Activated T-helper 17 cell treated with anti-CD3 and anti-CD28 coated beads, Interleukin-2, amount 50 U/mL, for 72 hours (primary cell): ENCODE results near the gene DUS2. TPM values are rescaled to one million over a fixed set of nuclear protein-coding genes. Genes with fewer than 3 reads are reported as not detected.
"Not testable (repeated sequence)": the region's sequence is repeated elsewhere in the genome, so short reads cannot be mapped to it uniquely, and the experiment has no call there.

ENCODE experiments used
- ATAC-seq: fragments of 150-1000 bp; cut with Tn5 transposase; replicated peaks from 2 replicates; pipeline ENCODE4 v1.10.0; 2021; ENCODE audit warnings: mild to moderate bottlenecking, moderate library complexity
- H3K27ac Mint-ChIP-seq: one replicate; pipeline ENCODE4 v1.8.0; 2022; ENCODE audit warnings: mixed read lengths
- H3K27me3 Mint-ChIP-seq: one replicate; pipeline ENCODE4 v1.8.0; 2022; ENCODE audit warnings: mixed read lengths
- H3K36me3 Mint-ChIP-seq: one replicate; pipeline ENCODE4 v1.8.0; 2022; ENCODE audit warnings: low read depth, mild to moderate bottlenecking, mixed read lengths
- H3K4me1 Mint-ChIP-seq: one replicate; pipeline ENCODE4 v1.8.0; 2022; ENCODE audit warnings: mixed read lengths
- H3K4me3 Mint-ChIP-seq: one replicate; pipeline ENCODE4 v1.8.0; 2022; ENCODE audit warnings: mild to moderate bottlenecking, mixed read lengths
- H3K9me3 Mint-ChIP-seq: one replicate; pipeline ENCODE4 v1.8.0; 2022; ENCODE audit warnings: mixed read lengths
- total RNA-seq, 2 donors: library from RNA; stranded (reverse); gene quantifications; one replicate each; pipeline ENCODE4 v1.2.3, GENCODE V29; 2022

The DUS2 gene
- total RNA-seq, 2 donors from 2014 or later: 24.6 to 35.0 TPM

- no peaks in the 10 kb centered on the region for H3K27me3 Mint-ChIP-seq
- peaks cover 9% of the 10 kb centered on the region for H3K36me3 Mint-ChIP-seq
- H3K27ac Mint-ChIP-seq: peak overlapping the region; percentile 76
- peak; percentile 63 for ATAC-seq
- H3K4me1 Mint-ChIP-seq: peaks cover 46% of the 10 kb centered on the region
- H3K9me3 Mint-ChIP-seq: no peaks in the 10 kb centered on the region
- peak overlapping the region; percentile 89 for H3K4me3 Mint-ChIP-seq
These were observed 61.6 kb downstream of the DUS2 start for GRCh38 chr16:68084504-68085258.

- H3K27me3 Mint-ChIP-seq: no peaks in the 10 kb centered on the region
- no peaks in the 10 kb centered on the region for H3K9me3 Mint-ChIP-seq
- ATAC-seq: peak; percentile 71
- H3K36me3 Mint-ChIP-seq: peaks cover 9% of the 10 kb centered on the region
- H3K4me1 Mint-ChIP-seq: peaks cover 46% of the 10 kb centered on the region
- H3K4me3 Mint-ChIP-seq: peak within 1 kb of the TSS; percentile 89
- peak within 1 kb of the TSS; percentile 77 for H3K27ac Mint-ChIP-seq
These were observed 62.4 kb downstream of the DUS2 start, which contains the start of gene NFATC3 for GRCh38 chr16:68085259-68086071. NFATC3 (plus strand) TSS chr16:68085370; CDS start chr16:68085682, 312 bp downstream.

DNA sequence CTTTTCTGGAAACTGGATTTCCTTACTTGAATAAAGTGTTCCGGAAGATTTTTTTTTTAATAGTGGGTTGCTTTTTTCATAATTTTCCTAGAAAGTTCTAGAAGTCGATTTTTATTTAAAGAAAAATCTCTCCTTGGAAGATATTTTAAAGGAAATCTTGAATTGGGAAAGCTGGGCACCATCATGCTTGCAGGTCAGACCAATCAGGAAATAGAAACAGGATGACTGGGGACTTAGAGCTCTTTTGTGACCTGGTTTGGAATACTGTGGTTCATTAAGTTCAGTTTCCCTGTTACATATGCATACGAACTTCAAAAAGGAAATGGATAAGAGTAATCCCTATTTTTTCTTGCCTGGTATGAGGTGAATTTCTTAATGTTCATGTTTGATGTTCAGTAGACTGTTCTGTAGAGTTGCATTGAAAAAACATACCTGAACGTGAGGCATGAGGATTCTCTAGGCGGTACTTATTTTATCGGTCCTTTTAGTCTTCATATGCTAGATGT, 63.3 kb downstream of the DUS2 start:
- H3K36me3 Mint-ChIP-seq: peaks cover 9% of the 10 kb centered on the region
- no peaks in the 10 kb centered on the region for H3K9me3 Mint-ChIP-seq
- ATAC-seq: no peak
- H3K4me1 Mint-ChIP-seq: peaks cover 50% of the 10 kb centered on the region
- no peaks in the 10 kb centered on the region for H3K27me3 Mint-ChIP-seq
- peak overlapping the region; percentile 77 for H3K27ac Mint-ChIP-seq
- H3K4me3 Mint-ChIP-seq: peak overlapping the region; percentile 89

DNA sequence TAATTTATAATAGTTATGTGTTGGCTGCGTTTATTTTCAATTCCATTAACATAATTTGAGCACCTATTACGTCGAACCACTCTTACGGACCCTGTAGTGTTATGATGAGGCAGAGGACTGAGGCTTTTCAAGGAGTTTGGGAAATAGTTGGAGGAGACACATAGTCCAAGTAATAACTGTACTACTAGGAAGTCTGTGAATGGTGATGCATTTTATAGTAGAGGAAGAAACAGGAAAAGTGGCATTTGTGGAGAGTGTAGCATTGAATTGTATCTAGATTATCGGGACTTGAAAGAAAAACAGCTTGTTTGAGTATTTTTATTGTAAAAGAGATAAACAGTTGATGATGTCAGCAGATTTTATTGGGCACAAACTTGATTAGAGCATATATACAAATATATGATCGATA, 63.8 kb downstream of the DUS2 start:
- no peaks in the 10 kb centered on the region for H3K9me3 Mint-ChIP-seq
- peaks cover 9% of the 10 kb centered on the region for H3K36me3 Mint-ChIP-seq
- H3K4me1 Mint-ChIP-seq: peaks cover 50% of the 10 kb centered on the region
- no peaks in the 10 kb centered on the region for H3K27me3 Mint-ChIP-seq
- H3K4me3 Mint-ChIP-seq: peak overlapping the region; percentile 89
- H3K27ac Mint-ChIP-seq: peak overlapping the region; percentile 77
- no peak for ATAC-seq

- H3K9me3 Mint-ChIP-seq: no peaks in the 10 kb centered on the region
- H3K4me1 Mint-ChIP-seq: peaks cover 43% of the 10 kb centered on the region
- H3K4me3 Mint-ChIP-seq: peak overlapping the region; percentile 89
- H3K36me3 Mint-ChIP-seq: peaks cover 9% of the 10 kb centered on the region
- H3K27ac Mint-ChIP-seq: peak overlapping the region; percentile 88
- no peak for ATAC-seq
- H3K27me3 Mint-ChIP-seq: no peaks in the 10 kb centered on the region
These were observed 64.6 kb downstream of the DUS2 start for GRCh38 chr16:68087688-68088087.

- no peaks in the 10 kb centered on the region for H3K9me3 Mint-ChIP-seq
- H3K27ac Mint-ChIP-seq: peak overlapping the region; percentile 88
- H3K27me3 Mint-ChIP-seq: no peaks in the 10 kb centered on the region
- no peak for ATAC-seq
- H3K4me3 Mint-ChIP-seq: peak overlapping the region; percentile 89
- peaks cover 41% of the 10 kb centered on the region for H3K4me1 Mint-ChIP-seq
- H3K36me3 Mint-ChIP-seq: peaks cover 9% of the 10 kb centered on the region
These were observed 65.3 kb downstream of the DUS2 start for GRCh38 chr16:68088130-68088972.

- Mint-ChIP-seq H3K4me3 (peak overlapping the region; percentile 89), H3K9me3 (no peaks in the 10 kb centered on the region), H3K27ac (peak overlapping the region; percentile 82), H3K36me3 (peaks cover 9% of the 10 kb centered on the region), H3K27me3 (no peaks in the 10 kb centered on the region), H3K4me1 (peaks cover 39% of the 10 kb centered on the region)
- no peak for ATAC-seq
These were observed 66.0 kb downstream of the DUS2 start for GRCh38 chr16:68089067-68089466.

- Mint-ChIP-seq H3K27me3 (no peaks in the 10 kb centered on the region), H3K36me3 (peaks cover 9% of the 10 kb centered on the region), H3K4me1 (peaks cover 47% of the 10 kb centered on the region), H3K4me3 (peak overlapping the region; percentile 89), H3K9me3 (no peaks in the 10 kb centered on the region), H3K27ac (peak overlapping the region; percentile 66)
- ATAC-seq: no peak
These were observed 67.0 kb downstream of the DUS2 start for GRCh38 chr16:68090130-68090529.

GRCh38 chr16:68090533-68090932, 67.4 kb downstream of the DUS2 start:
- Mint-ChIP-seq H3K36me3 (peaks cover 9% of the 10 kb centered on the region), H3K4me1 (peaks cover 50% of the 10 kb centered on the region), H3K27ac (peak overlapping the region; percentile 66), H3K9me3 (no peaks in the 10 kb centered on the region), H3K27me3 (no peaks in the 10 kb centered on the region), H3K4me3 (peak overlapping the region; percentile 89)
- ATAC-seq: no peak

DNA sequence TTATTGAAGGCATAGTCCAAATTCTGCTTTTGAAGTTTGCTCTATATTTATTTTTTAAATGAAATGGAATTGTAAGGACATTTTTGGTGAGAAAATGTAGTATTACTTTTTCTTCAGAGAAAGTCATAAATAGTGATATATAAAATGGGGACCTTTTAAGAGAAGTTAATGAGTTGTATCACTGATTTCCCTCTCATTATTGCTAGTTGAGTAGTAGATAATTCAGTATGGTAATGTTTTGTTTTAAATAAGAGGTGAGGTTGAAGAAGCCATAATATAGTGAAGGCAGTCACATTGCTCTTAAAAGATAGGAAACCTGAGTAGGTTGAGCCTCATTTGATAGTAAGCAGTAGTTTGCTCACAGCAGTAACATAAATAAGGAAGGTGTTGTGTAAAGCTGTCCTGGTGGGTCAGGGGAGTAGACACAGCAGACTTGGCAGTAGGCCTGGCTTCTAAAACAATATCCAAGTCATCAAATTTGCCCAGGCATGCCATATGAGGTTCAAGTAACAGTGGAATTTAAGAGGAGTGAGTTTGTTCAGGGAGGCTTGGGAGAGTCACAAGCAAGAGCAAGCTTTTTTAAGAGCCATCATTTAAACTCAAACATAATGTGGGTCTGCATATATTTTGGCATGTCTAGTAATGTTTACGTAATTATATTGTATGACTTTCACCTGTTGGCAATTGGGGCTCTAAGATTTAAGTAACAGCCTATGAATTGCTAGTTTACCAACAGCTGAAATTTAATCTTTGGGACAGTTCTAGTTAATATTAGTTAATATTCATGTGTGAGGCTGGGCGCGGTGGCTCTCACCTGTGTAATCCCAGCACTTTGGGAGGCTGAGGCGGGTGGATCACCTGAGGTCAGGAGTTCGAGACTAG, 68.5 kb downstream of the DUS2 start:
- Mint-ChIP-seq H3K4me3 (peak overlapping the region; percentile 89), H3K36me3 (peaks cover 5% of the 10 kb centered on the region)

DNA sequence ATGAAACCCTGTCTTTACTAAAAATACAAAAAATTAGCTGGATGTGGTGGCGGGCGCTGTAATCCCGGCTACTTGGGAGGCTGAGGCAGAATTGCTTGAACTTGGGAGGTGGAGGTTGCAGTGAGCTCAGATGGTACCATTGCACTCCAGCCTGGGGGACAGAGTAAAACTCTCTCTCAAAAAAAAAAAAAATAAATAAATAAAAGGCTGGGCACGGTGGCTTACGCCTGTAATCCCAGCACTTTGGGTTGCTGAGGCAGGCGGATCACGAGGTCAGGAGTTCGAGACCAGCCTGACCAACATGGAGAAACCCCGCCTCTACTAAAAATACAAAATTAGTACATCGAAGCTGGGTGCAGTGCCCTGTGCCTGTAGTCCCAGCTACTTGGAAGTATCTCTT, 69.2 kb downstream of the DUS2 start:
- Mint-ChIP-seq H3K4me3 (peak overlapping the region; percentile 89), H3K4me1 (peaks cover 63% of the 10 kb centered on the region)
- not testable (repeated sequence) for H3K27ac Mint-ChIP-seq, H3K27me3 Mint-ChIP-seq, H3K36me3 Mint-ChIP-seq, ATAC-seq, H3K9me3 Mint-ChIP-seq

More for the DNA sequence above, 68.5 kb downstream of the DUS2 start:
- Mint-ChIP-seq H3K9me3 (no peaks in the 10 kb centered on the region), H3K27me3 (no peaks in the 10 kb centered on the region), H3K4me1 (peaks cover 56% of the 10 kb centered on the region), H3K27ac (peak overlapping the region; percentile 66)
- no peak for ATAC-seq

DNA sequence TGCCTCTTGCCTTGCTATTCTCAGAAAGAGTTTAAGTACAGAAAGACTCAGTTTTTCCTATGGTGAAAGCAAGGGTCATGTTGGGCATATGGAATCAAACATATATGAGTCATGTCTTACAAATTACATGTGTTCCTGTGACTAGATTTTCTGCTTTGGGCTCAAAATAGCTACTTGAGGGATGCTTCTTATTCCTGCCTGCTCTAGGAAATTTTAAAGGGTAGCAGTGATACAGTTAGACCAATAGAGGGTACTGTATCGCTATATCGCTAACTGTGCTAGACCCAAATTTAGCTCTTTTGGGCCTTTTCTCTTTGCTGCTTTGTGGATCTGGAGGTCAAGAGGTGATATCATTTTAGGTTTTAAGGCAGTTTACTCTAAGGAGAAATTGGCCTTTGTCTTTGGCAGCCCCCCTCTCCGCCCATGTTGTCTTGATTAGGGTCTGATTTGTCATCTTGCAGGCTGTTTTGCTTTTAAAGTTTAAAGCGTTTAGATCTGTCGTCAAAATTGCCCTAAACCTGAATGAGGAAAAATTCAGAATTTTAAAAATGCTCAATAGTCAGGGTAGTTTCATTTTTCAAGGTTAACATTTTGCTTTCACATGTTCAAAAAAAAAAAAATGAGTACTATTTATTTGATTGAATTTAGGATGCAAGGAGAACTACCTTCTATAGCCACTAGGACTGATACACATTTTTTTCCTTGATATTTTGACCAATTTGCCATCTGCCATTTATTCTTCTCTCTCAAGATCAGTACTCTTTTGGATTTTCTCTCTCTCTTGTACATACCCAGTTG, 70.9 kb downstream of the DUS2 start:
- Mint-ChIP-seq H3K27ac (peak overlapping the region; percentile 44), H3K4me3 (peak overlapping the region; percentile 48), H3K27me3 (no peaks in the 10 kb centered on the region), H3K4me1 (peaks cover 59% of the 10 kb centered on the region), H3K36me3 (no peaks in the 10 kb centered on the region), H3K9me3 (no peaks in the 10 kb centered on the region)
- ATAC-seq: peak; percentile 88

DNA sequence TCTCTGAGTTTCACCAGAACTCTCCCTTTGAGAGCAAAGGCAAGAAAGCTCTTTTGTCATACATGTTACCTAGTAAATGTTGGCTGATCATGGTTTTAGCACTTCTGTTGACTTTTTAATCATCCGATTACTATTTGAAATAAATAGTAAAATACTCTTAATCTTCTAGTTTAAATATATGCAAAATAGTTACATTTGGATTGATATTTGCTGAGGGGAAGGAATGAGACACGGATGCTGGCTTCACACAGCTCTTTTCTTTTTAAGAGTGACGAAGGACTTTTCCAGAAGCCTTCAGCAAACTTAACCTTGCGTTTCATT, 71.5 kb downstream of the DUS2 start:
- H3K4me1 Mint-ChIP-seq: peaks cover 57% of the 10 kb centered on the region
- no peaks in the 10 kb centered on the region for H3K27me3 Mint-ChIP-seq
- ATAC-seq: no peak
- H3K36me3 Mint-ChIP-seq: no peaks in the 10 kb centered on the region
- peak overlapping the region; percentile 48 for H3K4me3 Mint-ChIP-seq
- no peak overlapping the region for H3K27ac Mint-ChIP-seq
- H3K9me3 Mint-ChIP-seq: no peaks in the 10 kb centered on the region
